IPS-11a (cell line): ENCODE results near the gene TGFBR3.

Experiments
- H3K4me3 ChIP-seq: one replicate; pipeline ENCODE4 v1.5.1; 2013; ENCODE audit warnings: low read depth, low read length, control low read depth

Gene TGFBR3

GRCh38 chr1:91783423-91784170 is 102.4 kb downstream of the TGFBR3 start:
- H3K4me3 ChIP-seq = no peak overlapping the region

DNA sequence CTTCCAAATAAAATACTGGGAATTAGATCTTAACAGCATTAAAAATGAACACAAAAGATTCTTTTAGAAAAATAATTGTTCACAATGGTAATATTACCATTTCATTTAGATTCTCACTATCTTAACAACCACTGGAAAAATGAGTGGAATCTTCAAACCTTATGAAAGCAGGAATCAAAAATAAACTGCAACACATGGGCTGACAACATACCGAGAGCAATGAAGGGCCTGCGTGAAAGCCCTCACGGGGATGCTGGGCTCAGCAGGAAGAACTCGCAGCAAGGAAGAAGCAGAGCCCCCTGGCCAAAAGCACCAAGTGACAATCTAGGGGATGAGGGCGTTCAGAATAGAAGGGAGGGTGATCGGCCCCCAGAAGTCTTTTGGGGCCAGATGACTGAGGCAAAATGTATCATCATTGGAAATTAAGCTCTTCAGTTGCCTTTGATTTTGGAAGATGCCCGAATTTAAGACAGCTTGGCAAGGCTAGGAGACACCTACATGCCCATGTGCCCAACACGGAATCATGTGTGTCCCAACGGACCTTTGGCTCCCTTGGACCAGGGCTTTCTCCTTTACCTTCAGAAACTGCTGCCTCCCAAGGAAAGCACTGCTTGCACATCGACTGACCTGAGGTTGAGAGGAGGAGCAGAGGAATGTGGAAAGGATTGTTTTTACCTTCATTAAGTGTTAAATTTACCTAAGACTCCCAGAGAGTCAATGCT is 103.9 kb downstream of the TGFBR3 start:
- H3K4me3 ChIP-seq = no peak overlapping the region

- no peak overlapping the region for H3K4me3 ChIP-seq
Measured at GRCh38 chr1:91781371-91781825, 104.6 kb downstream of the TGFBR3 start.

DNA sequence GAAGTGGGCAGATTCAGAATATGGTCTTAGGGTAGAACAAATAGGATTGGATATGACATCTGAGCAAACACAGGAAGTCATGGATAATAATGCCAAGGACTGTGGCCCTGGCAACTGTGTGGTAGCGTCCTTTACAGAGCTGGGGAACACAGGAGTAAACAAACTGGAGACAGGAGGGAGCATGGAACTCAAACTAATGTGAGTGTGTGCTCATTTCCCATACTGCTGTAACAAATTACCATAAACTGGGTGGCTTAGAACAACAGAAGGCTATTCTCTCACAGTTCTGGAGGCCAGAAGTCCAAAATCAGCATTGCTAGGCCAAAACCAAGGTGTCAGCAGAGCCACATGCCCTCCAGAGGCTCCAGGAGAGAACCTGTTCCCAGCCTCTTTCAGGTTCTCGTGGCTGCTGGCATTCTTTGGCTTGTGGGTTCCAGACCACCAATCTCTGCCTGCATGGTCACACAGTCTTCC is 106.4 kb downstream of the TGFBR3 start:
- H3K4me3 ChIP-seq = no peak overlapping the region

DNA sequence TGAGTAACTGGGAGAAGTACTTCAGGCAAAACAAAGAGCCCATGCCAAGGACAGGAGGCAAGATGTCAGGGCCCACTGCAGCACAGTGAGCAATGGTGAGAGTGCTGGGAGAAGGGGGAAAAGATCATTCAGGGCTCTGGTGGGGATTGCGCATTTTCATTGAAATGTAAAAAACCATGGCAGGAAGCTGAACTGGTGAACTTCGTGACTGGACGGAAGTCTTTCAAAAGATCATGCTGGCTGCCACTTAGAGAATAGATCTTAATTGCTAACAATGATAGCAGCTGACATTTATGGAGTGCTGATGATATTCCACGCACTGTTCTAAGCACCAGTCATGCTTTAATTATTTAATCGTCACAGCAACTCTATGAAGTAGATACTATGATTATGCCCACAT is 107.0 kb downstream of the TGFBR3 start:
- no peak overlapping the region for H3K4me3 ChIP-seq

GRCh38 chr1:91777630-91778300 is 108.2 kb downstream of the TGFBR3 start:
- H3K4me3 ChIP-seq = no peak overlapping the region

DNA sequence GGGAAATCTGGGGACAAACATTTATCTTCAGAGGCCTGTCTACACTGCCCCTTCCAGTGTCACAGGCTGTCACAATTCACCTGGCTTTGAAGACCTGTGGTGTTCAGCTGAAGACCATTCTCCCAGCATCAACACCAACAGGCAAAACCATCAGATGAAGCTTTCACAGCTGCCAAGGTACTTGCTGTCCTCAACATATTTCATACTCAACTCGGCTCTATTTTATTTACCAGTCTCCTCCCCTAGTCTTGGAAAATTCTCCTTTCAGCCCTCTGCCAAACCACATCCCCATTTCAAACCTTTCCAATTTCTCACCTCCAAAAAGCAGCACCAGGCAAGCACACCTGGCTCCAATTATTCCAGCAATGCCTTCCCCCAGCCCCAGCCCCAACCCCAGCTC is 108.8 kb downstream of the TGFBR3 start:
- no peak overlapping the region for H3K4me3 ChIP-seq

GRCh38 chr1:91776068-91776794 is 109.7 kb downstream of the TGFBR3 start:
- no peak overlapping the region for H3K4me3 ChIP-seq

GRCh38 chr1:91775227-91775626 is 110.7 kb downstream of the TGFBR3 start:
- no peak overlapping the region for H3K4me3 ChIP-seq

GRCh38 chr1:91774520-91775203 is 111.3 kb downstream of the TGFBR3 start:
- no peak overlapping the region for H3K4me3 ChIP-seq

DNA sequence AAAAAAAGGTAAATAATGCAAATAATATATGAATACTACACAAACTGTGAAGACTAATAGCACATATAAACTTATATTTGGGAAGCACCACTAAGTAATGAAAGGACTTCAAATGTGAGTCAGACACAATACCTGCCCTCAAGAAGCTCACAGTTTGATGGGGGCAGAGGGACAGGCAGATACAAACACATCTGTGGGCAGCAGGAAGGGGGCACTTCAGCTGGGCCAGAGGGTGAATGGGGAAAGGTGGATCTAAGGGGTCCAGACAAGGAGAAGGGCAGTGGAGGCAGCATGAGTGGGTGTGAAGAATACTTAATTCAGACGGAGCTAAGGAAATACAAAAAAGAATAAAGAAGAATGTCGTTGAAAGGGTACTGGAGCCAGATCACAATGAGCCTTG is 114.2 kb downstream of the TGFBR3 start:
- H3K4me3 ChIP-seq = no peak overlapping the region

GRCh38 chr1:91770667-91771268 is 115.2 kb downstream of the TGFBR3 start:
- H3K4me3 ChIP-seq = no peak overlapping the region

- H3K4me3 ChIP-seq = no peak overlapping the region
Measured at GRCh38 chr1:91769742-91770141, 116.2 kb downstream of the TGFBR3 start.

GRCh38 chr1:91768786-91769725 is 116.9 kb downstream of the TGFBR3 start:
- no peak overlapping the region for H3K4me3 ChIP-seq

DNA sequence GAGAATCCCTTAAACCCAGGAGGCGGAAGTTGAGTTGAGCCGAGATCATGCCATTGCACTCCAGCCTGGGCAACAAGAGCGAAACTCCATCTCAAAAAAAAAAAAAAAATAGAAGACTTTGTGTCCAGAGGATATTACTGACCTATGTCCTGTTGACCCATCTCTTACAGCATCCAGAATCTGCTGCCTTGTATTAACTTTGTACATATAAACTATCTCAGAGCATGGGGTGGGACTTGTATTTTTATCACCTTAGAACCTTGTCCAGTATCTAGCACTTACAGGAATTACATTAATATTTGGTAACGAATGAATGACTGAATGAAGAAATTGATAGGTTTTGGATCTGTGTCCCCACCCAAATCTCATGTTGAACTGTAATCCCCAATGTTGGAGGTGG is 117.8 kb downstream of the TGFBR3 start:
- H3K4me3 ChIP-seq = no peak overlapping the region

DNA sequence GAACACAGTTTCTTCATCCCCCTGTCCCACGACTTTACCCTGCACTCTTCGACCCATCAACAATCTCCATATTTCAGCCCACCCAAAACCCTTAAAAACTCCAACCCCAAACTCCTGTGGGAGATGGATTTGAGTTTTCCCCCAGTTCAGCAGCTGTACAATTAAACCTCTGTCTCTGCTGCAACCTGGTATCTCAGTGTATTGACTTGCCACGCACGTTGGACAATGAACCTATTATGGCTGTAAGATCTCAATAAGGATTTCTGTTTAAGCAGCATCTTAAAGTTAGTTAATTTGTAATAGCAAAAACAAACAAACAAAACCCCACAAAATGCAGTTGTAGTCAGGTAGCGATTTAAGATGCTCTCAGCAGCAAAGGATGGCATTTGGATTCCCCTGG is 119.1 kb downstream of the TGFBR3 start:
- no peak overlapping the region for H3K4me3 ChIP-seq

DNA sequence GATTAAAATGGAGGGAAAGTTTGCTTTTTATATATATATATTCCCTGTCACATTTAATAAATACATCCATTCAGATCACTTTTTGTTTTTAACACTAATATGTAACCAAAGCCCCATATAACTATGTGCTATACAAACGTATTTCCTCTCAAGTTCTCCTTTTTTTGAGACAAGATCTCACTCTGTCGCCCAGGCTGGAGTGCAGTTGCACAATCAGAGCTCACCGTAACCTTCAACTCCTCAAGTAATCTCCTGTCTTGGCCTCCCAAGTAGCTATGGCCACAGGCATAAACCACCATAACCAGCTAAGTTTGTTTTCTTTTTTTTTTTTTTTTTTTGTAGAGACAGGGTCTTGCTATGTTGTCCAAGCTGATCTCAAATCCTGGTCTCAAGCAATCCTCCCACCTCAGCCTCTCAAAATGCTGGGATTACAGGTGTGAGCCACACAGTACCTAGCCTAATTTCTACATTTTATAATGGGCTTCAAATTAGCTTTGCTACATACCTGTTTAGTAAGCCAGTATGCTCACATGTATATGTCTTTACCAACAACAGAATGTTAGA is 120.0 kb downstream of the TGFBR3 start:
- H3K4me3 ChIP-seq = no peak overlapping the region

GRCh38 chr1:91765293-91765692 is 120.7 kb downstream of the TGFBR3 start:
- no peak overlapping the region for H3K4me3 ChIP-seq
